GM19043 (cell line): ENCODE results near the gene MAGEC1.
"Not testable (repeated sequence)": the region's sequence is repeated elsewhere in the genome, so short reads cannot be mapped to it uniquely, and the experiment has no call there.

Experiments used
- ATAC-seq: cut with Tn5 transposase; IDR thresholded peaks from one replicate; pipeline ENCODE4 v1.9.1; 2021; ENCODE audit warnings: low read depth; ENCODE audit not compliant: unreplicated experiment

MAGEC1 gene, protein sequence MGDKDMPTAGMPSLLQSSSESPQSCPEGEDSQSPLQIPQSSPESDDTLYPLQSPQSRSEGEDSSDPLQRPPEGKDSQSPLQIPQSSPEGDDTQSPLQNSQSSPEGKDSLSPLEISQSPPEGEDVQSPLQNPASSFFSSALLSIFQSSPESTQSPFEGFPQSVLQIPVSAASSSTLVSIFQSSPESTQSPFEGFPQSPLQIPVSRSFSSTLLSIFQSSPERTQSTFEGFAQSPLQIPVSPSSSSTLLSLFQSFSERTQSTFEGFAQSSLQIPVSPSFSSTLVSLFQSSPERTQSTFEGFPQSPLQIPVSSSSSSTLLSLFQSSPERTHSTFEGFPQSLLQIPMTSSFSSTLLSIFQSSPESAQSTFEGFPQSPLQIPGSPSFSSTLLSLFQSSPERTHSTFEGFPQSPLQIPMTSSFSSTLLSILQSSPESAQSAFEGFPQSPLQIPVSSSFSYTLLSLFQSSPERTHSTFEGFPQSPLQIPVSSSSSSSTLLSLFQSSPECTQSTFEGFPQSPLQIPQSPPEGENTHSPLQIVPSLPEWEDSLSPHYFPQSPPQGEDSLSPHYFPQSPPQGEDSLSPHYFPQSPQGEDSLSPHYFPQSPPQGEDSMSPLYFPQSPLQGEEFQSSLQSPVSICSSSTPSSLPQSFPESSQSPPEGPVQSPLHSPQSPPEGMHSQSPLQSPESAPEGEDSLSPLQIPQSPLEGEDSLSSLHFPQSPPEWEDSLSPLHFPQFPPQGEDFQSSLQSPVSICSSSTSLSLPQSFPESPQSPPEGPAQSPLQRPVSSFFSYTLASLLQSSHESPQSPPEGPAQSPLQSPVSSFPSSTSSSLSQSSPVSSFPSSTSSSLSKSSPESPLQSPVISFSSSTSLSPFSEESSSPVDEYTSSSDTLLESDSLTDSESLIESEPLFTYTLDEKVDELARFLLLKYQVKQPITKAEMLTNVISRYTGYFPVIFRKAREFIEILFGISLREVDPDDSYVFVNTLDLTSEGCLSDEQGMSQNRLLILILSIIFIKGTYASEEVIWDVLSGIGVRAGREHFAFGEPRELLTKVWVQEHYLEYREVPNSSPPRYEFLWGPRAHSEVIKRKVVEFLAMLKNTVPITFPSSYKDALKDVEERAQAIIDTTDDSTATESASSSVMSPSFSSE

DNA sequence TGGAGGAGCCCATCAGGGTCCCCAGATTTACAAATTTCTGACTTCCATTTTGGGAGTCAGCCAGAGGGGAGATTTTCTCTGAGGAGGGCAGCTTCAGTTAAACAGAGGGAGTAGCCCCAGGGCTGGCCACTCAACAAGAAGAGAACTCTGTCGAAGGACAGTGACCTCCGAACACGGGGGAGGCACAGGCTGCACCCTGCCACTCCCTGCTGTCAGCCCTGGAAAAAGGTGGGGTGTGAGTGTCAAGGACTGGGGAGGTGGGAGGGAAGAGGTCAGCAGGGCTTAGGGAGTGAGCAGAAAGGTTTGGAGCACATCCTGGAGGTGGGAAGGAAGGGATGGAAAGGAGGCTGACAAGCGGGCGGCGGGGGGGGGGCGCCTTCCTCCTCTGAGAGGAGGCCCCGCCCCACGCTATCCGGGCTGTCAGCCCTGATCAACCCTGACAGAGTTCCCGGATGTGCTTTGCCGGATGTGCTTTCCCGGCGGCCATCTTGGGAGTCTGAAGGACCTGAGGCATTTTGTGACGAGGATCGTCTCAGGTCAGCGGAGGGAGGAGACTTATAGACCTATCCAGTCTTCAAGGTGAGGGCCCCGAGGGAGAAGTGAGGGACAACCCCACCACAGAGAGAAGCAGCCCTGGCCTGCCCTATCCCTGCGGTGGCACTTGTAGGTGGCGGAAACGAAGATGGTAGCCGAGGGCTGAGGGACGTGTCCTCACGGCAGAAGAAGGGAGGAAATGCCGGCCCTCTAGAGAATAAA is at the start of gene MAGEC1:
TSS of gene MAGEC1 (plus strand) at position 495 of the 756 bp plus-strand sequence. CDS start 1,179 bp downstream, outside the sequence.
- no peak for ATAC-seq

DNA sequence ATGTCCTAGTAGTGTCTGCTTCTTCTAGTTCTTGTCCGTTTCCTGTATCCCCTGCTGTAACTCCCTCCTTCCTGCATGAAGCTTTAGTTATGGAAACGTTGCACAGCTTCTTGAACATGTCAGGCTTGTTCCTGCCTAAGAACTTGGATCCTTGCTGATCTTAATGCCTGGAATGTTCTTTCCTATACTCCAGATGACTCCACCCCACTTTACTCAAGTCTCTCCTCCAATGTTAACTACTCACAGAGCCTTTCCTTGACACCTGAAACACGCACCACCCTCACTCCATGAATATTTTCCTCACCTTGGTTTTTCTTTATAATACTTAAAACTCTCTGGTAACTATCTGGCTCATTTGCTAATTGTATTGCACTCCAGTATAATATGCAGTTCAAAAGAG is 46.2 kb upstream of the MAGEC1 start:
- ATAC-seq: no peak

DNA sequence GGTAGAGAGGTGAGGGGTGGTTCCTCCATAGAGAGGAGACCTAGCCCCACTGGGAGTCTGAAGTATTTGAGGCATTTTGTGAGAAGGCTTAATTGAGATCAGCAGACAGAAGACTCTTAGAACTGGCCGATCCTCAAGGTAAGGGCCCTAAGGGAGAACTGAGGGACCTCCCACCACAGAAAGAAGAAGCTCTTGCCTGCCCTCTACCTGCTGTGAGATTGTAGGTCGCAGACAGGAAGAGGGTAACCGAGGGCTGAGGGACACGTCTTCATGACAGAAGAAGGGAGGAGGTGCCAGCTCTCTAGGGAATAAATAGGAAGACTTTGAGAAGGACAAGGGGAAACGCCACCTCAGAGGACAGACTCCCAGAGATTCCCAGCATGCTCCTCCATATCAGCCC is 24.1 kb upstream of the MAGEC1 start:
- ATAC-seq: no peak

DNA sequence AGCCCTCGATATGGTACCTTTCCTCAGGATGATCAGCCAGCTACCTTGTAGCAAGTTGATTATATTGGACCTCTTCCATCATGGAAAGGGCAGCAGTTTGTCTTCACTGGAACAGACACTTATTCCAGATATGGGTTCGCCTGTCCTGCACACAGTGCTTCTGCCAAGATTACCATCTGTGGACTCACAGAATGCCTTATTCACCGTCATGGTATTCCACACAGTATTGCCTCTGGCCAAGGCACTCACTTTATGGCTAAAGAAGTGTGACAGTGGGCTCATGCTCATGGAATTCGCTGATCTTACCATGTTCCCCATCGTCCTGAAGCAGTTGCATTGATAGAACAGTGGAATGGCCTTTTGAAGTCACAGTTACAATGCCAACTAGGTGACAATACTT is 14.9 kb upstream of the MAGEC1 start:
- ATAC-seq: not testable (repeated sequence)

DNA sequence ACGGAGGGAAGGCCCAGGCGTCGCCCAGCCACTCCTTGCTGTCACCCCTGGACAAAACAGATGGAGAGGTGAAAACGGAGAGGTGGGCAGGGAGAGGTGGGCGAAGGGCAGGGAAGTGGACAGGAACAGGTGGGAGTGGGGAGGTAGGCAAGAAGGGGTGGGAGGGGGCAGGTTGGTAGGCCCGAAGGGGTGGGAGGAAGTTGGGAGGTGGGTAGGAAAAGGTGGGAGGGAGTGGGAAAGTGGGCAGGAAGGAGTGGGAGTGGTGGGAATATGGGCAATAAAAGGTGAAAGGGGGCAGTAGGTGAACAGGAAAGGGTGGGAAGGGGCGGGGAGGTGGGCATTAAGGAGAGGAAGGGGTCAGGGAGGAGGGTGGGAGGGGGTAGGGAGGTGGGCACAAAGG is 9.0 kb upstream of the MAGEC1 start:
- no peak for ATAC-seq

DNA sequence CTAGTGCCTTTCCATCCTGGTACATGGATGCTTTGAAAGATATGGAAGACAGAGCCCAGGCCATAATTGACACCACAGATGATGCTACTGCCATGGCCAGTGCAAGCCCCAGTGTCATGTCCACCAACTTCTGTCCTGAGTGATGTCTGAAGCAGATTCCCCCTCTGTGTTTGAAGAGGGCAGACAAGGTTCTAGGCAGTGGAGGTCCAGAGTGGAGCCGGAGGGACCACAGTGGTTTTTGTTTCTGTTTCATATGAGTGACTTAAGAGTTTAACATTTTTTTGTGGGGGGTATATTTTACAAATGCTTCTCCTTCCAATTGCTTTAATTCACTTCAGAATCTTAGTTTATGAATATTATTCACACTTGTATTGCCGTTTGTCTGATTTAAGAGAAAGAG is 6.0 kb upstream of the MAGEC1 start:
- ATAC-seq: no peak

GRCh38 chrX:141902366-141902765 is 1.3 kb upstream of the MAGEC1 start:
- no peak for ATAC-seq

GRCh38 chrX:141904262-141904661 is 568 bp downstream of the MAGEC1 start:
- no peak for ATAC-seq

- no peak for ATAC-seq
These were observed 14.1 kb downstream of the MAGEC1 start for GRCh38 chrX:141917801-141918200.

DNA sequence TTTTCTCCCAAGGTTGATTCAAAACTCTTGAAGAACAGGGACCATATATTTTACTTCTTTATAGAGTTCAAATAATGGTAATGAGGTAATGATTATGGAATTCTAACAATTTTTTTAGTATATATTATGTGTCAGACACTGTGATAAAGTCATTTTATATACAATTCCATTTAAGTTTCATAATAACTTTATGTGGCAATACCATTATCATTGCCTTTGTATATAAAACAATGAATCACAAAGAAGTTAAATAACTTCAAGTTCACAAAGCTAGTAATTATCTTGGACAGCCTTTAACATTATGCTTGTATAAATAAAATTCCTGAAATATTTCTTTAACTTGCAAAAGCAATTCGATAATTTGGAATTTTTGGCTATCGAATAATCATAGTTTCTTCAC is 20.6 kb downstream of the MAGEC1 start:
- ATAC-seq: no peak

GRCh38 chrX:141928432-141928831 is 24.7 kb downstream of the MAGEC1 start:
- ATAC-seq: no peak

DNA sequence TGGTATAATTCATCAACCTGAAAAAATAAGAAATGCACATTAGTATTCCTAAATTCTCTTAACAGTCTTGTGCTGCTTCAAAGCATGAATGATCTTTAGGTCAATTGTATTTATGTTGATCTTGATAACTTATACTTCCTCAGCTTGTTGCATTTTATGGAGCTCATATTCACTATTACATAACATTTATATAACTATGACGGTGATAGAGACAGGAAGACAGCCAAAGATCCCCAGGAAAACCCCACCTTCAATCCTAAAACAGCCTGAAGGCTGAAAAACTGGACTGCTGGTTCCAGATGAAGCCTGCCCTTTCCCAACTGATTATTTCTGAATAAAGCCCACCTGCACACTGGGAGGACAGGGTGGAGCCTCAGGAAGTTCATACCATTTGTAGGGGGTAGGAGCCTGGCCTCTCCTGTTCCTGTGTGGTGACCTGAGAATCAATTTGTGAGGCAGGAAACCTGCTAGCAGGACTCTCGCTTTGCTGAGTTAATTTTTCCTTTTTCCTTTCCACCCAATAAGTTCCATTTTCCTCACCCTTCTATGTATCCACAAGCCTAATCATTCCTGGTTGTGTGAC is 30.5 kb downstream of the MAGEC1 start:
- no peak for ATAC-seq

- ATAC-seq: no peak
These were observed 32.0 kb downstream of the MAGEC1 start for GRCh38 chrX:141935645-141936044.

DNA sequence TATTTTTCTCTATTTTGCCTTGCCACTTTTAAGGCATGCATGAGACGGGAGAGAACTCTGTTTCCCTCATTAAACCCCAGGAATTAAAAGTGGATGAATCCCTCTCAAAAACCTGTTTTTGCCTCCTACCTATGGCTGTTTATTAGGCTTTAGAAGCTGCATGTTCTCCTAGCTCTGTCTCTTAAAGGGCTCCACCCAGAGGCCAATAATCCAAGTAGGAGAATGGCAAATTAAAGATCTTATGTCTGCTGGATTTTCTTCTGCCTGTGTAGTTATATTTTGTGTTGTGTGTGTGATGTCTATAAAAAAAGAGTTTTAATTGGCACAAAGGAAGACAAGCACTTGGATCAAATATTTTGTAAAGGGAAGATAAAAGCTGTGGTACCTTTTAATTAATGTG is 32.4 kb downstream of the MAGEC1 start:
- ATAC-seq: no peak

GRCh38 chrX:141941234-141941633 is 37.5 kb downstream of the MAGEC1 start:
- ATAC-seq: no peak

DNA sequence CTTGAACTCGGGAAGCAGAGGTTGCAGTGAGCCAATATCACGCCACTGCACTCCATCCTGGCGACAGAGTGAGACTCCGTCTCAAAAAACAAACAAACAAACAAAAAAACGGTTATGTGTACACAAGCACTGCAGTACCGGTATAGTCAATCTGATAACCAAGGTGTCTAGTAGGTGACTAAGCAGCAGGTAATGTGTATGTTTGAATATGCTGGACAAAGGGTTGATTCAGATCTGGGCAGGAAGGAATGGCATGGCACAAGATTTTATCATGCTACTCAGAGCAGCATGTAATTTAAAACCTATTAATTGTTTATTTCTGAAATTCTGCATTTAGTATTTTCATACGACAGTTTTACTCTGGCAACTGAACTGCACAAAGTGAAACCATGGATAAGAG is 41.7 kb downstream of the MAGEC1 start:
- ATAC-seq: no peak

DNA sequence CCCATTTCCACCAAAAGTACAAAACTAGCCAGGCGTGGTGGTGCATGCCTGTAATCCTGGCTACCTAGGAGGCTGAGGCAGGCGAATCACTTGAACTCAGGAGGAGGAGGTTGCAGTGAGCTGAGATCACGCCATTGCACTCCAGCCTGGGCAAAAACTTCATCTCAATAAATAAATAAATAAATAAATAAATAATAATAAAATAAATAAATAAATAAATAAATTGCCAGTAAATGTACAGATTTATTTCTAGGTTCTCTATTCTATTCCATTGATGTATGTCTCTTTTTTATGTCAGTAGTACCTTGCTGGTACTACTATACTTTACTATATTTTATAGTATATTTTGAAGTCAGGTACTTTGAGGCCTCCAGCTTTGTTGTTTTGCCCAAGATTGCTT is 43.7 kb downstream of the MAGEC1 start:
- ATAC-seq: no peak

DNA sequence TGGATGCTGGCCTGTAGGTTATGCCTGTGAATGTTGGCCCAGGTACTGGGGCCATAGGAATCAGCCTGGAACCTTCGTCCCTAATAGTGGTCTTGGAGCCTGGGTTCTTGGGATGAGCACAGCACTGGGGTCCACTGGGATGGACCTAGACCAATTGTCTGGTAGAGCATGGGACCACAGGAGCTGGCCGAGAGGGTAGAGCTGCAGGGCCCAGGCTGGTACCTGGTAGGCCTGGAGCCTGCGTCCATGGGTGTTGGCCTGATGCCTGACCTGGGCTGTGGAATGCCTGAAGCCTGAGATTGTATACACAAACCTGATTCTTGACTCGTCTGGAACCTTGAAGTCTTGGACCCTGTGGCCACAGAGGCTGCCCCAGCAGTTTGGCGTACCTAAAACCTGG is 48.9 kb downstream of the MAGEC1 start:
- no peak for ATAC-seq

DNA sequence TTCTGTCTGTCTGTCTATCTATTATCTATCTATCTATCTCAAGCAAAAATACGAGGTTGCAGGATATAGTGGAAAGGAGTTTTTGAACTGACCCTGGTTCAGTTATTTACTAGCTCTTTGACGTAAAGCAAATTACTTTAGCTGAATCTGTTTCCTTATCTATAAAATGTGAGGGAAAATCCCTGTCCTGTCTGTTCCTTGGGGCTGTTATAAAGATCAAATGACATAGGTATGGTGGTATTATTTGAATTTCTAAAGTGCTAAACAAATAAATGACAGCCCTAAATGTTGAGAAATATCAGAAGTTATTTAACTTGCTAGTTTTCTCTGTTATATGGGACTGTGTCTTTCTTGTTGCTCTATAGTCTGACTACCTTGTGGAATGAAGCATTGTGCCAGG is 55.0 kb downstream of the MAGEC1 start:
- ATAC-seq: no peak
